T-helper 2 cell treated with Interferon-gamma antibody and Interleukin-4, amounts not matched to agents 100 ng/mL and 5 ng/mL, for 36 hours (primary cell): ENCODE measurements around the gene TMEM247. TPM values are rescaled to one million over a fixed set of nuclear protein-coding genes. Genes with fewer than 3 reads are reported as not detected.
"Not testable (repeated sequence)": the region's sequence is repeated elsewhere in the genome, so short reads cannot be mapped to it uniquely, and the experiment has no call there.

Experiments
- intact Hi-C: fragments of 100-400 bp; cut with micrococcal nuclease; formaldehyde crosslinking; loops from one replicate; pipeline ENCODE4 v1.15.1; 2023
- total RNA-seq: library from RNA; stranded (reverse); gene quantifications from 2 replicates; pipeline ENCODE4 v1.2.3, GENCODE V29; 2022

TMEM247 gene
- total RNA-seq, 1 donor from 2014 or later, result not detected

DNA sequence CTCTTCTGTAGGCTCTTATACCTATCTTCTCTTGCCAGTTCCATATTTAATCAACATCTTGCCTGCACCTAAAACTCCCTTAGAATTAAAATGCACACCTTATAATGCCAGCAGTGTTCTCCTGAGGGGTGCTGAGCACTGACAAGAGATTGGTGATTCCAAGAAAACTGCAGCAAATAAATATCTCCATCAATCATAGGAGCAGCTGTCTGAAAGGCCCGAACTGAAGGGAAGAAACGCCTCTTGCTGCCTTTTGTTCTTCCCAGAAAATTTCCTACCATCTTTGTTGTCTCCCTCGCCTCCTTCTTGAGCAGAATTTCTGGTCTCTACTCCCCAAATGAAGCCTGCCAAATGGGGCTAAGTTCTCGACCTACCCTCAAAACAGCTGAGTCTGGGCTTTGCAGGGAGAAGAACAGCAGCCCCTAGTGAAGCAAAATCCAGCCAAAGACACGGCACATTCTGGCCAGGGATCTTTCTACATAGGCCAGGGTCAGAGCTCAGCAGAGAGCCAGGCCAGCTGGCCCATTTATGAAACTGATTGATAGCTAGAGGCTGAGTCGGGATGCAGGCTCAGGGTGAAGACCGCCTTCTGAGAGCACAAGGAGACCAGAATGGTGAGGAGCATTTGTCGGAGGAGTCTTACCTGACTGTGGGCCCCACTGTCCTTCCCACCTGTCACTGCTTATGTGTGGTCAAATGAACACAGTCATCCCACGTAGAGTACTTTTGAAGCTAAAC is 20.4 kb upstream of the TMEM247 start:
- intact Hi-C loops, result no loop called here

DNA sequence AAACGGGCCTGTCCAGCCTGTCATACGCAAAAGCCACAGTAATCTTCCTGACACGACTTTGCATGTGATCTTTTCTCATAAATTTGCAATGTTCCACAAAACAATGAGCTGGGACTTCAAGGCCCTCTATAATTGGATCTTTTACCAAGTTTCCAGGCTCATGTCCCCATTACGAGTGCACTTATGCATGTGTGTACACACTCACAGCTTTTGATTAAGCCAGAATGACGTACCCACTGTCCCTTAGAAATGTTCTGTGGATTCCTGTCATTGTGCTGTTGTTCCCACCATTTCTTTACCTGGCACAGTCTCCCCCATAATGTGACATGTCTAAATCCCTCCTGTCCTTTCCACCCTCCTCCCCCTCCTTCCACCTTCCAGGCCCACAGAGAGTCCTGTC is 19.7 kb upstream of the TMEM247 start:
- intact Hi-C loops, result no loop called here

DNA sequence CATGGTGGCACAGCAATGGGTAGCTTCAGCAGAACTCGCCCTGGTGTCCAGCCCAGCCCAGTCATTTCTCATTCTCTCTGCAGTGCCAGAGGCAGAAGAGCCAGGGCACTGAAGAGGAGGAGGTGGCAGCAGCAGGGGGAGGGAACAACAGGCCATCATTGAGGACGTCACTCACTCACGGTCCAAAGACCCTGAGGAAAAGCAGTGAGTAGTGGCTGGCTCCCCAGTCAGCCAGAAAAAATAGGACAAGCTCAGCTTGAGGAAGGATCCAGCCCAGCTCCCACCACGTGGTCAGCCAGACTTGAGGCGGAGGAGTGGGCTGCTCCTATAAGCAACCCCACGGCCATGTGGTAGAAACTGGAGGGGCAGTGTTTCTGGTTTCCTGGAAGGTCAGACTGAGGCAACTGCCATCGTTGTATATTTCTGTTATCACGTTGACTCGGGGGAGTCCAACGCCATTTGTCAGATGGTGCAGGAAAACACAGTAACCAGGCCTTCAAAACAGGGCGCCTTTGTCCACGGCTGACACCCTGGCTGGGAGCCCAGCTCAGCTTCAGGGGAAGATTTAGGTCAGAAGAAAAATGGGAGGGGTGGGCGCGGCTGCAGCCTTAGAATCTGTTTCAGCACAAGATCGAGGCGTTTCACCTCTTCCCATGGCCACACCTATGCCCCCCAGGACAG is 19.0 kb upstream of the TMEM247 start:
- intact Hi-C loops, result no loop called here

DNA sequence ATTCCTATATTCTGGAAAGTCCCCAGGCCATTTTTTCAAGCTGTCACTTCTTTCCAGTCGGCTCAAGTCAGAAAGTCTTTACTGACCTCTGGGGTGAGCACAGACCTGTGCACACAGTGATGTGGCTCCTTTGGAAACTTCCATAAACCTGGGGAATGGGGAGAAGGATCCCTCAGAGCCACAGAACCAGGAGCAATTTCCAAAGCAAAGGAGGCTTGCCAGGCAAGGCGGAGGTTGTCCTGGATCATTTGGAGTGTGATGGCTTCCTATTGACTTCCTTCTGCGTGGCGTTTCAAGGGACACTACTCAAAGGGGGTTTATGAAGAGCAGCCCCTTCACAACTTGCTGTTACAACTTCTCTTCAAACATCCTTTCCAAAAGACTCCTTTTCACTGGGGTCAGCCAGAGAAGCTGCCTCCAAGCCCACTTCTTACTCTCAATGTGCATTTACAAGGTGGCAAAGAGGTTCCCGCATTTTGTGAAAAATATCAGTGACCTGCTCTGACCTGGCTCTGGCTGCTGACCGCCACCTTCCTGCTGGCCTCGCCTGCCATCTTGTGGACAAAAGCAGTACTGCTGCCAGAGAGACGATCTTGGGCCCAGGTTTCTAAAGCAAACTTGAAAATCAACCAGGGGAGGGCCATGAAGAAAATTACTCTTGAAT is 18.2 kb upstream of the TMEM247 start:
- intact Hi-C loops, result loop anchor here (1.0 kb wide), 3 partner anchors 398 to 468 kb away; no protein-coding TSS in a partner anchor

DNA sequence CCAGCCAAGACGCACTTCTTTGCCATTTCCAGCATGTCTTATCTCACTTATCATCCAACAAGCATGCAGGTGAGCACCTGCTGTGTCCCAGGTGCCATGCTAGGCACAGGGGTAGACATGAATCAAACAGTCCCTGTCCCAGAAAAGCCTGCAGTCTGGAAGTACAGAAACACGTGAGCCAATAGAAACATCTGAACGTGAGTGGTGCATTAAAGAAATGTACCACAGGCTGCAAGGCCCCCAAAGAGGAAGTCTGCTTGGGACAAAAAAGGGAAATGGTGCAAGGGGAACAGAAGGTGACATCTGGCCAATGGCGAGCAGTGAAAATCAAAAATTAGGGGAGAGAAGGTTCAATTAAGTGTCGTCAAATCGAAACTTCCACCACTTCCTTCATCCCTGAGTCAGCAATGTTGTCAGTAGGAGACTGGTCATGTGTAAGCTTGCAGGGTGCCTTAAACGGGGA is 17.6 kb upstream of the TMEM247 start:
- intact Hi-C loops, result loop anchor here (1.0 kb wide), 3 partner anchors 398 to 468 kb away; no protein-coding TSS in a partner anchor

DNA sequence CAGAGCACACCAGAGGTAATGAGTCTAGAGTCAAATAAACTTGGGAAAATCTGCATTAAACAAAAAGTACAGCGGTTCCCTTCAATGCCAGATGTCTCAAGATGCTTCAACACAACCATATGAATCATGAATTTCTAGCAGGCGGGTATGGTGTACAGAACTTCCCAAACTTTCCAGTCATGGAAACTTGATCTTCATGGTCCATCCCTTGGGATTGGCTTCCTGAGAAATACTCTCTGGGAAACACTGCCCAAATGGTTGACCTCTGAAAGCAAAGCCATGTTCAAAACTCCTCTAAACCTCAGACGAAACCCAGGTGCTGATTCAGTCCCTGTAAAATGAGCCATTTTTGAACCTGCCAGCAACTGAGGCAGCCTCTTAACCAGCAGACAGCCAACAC is 16.4 kb upstream of the TMEM247 start:
- intact Hi-C loops, result no loop called here

DNA sequence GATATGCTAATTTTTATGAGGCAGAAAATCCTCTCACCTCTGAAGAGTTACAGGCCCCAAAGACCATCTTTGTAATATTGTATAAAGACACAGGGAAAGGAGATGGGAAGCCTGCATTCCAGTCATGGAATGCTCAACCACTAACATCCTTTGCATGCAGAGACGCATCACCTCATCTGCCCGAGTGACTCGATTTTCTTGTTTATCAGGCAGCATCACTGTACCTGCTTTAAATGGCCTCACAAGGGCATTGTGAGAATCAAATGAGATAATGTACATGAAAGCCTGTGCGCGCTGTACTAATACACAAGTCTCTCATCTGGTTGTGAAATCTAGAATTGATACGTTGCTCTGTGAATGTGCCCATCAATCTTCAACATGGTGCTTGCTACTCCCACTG is 10.2 kb upstream of the TMEM247 start:
- intact Hi-C loops, result no loop called here

DNA sequence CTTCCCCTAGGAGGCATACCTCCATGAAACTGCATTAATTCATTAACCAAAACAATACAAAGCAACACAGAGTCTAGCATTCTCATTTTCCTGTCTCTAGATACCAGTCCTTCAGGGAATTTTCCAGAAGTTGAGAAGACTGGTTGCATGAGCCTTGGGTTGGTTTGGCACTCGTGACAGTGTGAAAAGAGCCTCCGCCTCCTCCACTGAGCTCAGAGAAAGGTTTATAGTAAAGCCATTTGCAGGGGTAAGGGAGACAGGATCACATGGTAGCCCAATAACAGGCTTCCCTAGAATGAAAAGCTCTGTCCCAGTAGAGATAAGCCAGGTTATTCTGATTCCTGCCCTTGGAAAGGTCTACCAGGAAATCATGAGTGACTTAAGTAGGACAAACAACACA is 9.7 kb upstream of the TMEM247 start:
- intact Hi-C loops, result no loop called here

DNA sequence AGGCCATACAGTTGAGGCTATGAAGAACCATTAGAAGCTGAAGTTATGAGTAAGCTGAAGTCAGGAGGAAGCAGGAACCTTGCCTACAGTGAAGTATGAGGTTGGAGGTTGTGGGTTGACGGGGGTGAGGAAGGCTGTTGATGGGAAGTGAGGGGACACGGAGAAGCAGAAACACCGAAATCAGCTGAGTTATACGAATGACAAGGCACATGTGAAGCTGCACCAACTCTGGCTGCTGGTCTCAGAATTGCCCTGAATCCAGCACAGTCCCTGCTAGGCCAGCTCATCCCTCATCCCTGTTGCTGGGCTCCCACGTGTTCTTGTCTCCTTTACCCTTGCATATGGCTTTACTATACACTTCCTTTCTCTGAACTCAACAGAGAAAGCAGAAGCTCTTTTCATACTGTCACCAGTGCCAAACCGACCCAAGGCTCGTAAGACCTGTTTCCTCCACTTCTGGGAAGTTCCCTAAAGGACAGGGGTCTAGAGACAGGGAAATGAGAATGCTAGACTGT is 9.2 kb upstream of the TMEM247 start:
- intact Hi-C loops, result no loop called here

DNA sequence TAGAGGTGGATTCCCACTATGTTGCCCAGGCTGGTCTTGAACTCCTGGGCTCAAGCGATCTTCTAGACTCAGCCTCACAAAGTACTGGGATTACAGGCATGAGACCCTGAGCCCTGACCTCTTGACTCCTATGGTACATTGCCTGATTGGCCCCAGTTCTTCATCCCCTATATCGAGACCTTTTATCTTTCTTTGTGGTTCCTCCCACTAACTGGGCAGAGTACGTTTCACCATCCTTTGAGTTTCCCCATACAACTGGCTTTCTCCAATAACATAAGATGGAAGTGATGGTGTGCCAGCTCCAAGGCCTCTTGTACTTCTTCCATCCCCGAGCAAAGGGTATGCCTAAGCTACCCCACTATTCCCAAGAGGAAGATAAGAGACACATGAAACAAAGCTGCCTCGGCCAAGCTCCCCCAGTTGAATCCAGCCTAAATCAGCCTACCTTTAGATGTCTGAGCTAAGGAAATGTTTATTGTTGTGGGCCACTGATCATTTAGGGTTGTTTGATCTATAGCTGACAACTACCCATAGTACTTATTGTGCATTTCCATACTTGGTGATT is 8.3 kb upstream of the TMEM247 start:
- intact Hi-C loops, result no loop called here

DNA sequence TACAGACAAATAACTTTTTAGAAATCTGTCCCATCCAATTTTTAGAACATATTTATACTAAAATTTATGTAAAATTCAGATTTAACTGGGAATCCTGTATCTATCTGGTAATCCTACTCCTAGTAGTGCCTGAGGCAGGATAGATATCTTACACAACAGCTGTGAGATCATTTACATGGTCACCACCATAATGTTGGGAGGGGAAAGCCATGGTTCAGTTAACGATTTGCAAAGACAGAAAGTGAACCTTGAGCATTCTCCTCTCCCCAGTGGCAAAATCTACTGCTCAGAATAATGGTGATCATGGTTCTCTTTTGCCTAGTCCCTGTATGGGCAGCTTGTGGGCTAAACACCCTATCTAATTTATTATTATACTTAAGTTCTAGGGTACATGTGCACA is 7.7 kb upstream of the TMEM247 start:
- intact Hi-C loops, result no loop called here

DNA sequence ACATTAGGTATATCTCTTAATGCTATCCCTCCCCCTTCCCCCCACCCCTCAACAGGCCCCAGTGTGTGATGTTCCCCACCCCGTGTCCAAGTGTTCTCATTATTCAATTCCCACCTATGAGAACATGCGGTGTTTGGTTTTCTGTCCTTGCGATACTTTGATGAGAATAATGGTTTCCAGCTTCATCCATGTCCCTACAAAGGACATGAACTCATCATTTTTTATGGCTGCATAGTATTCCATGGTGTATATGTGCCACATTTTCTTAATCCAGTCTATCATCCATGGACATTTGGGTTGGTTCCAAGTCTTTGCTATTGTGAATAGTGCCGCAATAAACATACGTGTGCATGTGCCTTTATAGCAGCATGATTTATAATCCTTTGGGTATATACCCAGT is 7.2 kb upstream of the TMEM247 start:
- intact Hi-C loops, result not testable (repeated sequence)

DNA sequence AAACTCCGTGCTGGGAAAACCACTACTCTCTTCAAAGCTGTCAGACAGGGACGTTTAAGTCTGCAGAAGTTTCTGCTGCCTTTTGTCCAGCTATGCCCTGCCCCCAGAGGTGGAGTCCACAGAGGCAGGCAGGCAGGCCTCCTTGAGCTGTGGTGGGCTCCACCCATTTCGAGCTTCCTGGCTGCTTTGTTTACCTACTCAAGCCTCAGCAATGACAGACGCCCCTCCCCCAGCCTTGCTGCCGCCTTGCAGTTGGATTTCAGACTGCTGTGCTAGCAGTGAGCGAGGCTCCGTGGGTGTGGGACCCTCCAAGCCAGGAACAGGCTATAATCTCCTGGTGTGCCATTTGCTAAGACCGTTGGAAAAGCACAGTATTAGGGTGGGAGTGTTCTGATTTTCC is 1.9 kb upstream of the TMEM247 start:
- intact Hi-C loops, result not testable (repeated sequence)

DNA sequence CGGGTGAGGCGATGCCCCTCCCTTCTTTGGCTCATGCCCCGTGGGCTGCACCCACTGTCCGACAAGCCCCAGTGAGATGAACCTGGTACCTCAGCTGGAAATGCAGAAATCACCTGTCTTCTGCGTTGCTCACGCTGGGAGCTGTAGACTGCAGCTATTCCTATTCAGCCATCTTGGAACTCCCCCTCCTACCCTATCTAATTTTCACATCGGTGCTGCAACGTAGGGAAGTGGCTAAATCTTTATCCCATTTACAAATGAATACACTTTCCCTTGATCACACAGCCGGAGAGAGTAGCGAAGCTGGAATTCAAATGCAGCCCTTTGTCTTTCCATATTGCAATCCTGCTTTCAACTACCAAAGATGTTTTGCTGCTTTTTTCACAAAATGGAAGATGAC is 1.4 kb upstream of the TMEM247 start:
- intact Hi-C loops, result no loop called here

DNA sequence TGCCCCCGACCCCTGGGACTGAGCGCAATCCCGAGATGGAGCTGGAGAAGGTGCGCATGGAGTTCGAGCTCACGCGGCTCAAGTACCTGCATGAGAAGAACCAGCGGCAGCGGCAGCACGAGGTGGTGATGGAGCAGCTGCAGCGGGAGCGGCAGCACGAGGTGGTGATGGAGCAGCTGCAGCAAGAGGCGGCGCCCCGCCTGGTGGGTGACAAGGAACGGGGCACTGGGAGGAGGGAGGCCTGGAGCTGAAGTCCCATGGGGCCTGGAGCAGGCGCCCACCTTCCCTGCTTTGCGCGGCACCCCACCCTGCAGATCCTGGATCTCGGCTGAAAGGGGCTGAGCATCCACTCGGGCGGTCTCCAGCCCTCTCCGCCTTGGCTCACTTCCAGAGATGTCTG is 1.2 kb downstream of the TMEM247 start:
- intact Hi-C loops, result no loop called here

DNA sequence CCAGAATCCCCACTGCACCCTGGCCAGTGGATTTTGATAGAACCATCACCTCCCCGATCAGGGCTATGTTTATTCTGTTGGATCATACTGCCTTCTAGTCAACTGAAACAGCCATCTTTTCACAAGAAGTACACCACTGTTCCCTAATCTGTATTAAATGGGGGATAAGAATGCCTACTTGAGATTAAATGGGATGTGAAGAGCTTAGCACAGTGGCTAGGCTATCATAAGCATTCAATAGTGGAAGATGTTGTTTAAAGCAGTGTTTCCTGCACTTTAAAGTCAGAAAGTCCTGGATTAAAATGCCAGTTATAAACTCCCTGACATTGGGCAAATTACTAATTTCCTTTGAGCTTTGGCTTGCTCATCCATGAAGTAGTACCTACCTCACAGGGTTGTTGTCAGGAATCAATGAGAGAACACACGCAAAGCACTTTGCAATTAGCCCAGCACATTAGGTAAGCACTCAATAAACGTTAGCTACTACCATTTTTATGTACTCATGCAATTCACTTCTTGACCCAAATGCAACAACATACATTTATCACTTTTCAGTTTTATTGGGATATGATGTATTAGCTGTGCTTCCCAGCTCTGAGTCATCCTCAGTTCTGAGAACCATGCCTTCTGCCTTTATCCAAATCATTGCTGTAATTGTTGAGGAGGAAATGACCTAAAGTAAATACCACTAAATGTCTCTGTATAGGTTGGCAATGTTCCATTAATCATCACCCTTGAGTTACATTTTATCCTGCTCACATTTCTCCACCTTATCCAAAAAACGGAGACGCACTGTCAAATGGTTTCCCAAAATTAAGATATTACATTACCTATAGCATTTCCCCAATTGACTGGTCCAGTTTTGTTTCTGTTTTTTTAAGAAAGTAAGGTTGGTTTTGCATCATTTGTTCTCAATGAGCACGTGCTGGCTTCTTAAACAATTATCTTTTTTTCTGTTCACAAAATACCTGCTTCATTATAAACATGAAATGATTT is 2.1 kb downstream of the TMEM247 start:
- intact Hi-C loops, result no loop called here

DNA sequence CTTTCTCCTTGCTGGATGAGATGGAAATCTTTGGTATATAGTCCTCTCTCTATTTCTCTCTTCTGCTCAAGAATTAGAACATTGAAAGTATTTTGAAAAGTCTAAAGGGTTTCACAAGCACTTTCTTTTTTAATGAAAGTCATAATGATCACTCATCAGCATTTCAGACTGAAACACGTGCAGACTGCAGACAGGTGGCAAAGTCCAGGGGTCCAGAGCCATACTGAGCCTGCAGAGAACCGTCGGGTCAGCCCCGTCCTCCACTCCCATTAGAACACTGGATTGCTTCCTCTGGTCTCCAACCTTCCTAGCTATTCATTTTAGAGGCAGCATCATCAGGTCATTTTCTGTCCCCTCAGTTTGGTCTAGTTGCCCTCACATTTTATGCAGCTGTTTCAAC is 3.1 kb downstream of the TMEM247 start:
- intact Hi-C loops, result no loop called here

DNA sequence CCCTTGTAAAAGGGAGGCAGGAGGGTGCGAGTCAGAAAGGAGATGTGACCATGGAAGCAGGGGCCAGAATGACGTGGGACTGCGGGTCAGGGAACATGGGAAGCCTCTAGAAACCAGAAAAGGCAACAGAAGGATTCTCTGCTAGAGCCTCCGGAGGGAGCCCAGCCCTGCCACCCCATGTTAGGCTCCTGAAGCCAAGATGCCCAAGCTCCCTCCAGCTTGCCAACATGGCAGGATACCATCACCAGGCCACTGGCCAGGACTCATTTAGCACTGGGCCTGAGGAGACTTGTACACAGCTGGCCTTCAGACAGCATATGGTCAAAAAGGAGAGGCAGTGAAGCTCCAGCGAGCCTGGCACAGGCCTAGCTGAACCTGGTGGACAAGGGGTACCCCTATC is 5.6 kb downstream of the TMEM247 start:
- intact Hi-C loops, result no loop called here

DNA sequence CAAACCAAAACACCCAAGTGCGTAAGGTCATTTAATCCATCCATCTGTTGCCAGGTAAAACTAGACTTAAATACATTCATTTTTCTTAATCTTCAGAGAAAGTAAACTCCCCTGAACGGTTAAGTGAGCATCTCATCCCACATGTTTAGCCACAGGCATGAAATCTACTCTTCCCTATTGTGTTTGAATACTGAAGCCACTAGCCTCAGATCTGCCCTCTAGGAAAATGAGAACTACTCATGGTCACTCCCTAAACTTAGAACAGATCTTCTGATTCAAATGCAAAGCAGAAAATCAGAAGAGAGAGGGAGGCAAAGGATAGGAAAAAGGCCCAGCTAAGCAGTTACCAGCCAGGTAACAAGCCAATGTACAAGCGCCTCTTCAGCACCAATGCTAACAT is 7.1 kb downstream of the TMEM247 start:
- intact Hi-C loops, result no loop called here

DNA sequence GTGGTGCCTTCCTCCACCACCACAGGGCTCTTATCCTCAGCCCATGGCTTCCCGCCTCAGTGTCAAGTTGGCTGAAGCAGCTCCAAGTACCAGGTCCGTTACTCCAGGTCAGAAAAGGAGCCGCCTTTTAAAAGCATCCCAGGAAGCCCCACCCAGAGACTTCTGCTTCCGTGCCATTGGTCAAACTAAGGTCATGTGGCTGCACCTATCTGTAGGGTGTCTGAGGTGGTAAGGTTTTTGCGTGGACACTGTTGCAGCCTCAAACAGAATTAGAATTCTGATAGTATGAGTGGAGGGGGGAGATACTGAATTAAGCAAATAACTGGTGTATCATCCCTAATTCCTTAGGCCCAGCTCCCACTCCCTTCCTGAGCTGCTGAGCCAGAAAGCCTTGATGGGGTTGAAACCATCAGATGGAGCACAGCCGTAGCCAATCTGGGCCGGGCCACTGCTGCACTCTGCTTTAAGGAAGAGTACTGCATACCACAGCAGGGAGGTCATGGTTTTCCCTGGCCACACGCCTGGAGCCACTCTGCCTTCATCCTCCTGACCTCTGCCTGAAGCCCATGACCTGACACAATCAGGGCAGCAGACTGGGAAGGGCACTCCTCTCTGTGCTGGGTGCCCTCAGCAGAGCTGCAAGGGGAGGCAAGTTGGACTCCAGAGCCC is 8.4 kb downstream of the TMEM247 start:
- intact Hi-C loops, result no loop called here
